T-helper 2 cell treated with Interferon-gamma antibody and Interleukin-4, amounts not matched to agents 5 μg/mL and 100 μg/mL, for 36 hours (primary cell): ENCODE measurements around the gene SIX2.
"Not testable (repeated sequence)": the region's sequence is repeated elsewhere in the genome, so short reads cannot be mapped to it uniquely, and the experiment has no call there.

Source experiments
- DNase-seq: peaks from one replicate; pipeline ENCODE4 v3.0.0; 2021; ENCODE audit warnings: low spot score
- H3K27ac Mint-ChIP-seq: one replicate; pipeline ENCODE4 v1.8.0; 2021; ENCODE audit warnings: mild to moderate bottlenecking, mixed read lengths
- H3K27me3 Mint-ChIP-seq: one replicate; pipeline ENCODE4 v1.8.0; 2021; ENCODE audit warnings: low read depth, mixed read lengths
- H3K36me3 Mint-ChIP-seq: one replicate; pipeline ENCODE4 v1.8.0; 2021; ENCODE audit warnings: low read depth, mixed read lengths
- H3K4me1 Mint-ChIP-seq: one replicate; pipeline ENCODE4 v1.8.0; 2021; ENCODE audit warnings: low read depth, mixed read lengths
- H3K4me3 Mint-ChIP-seq: one replicate; pipeline ENCODE4 v1.8.0; 2022; ENCODE audit warnings: mild to moderate bottlenecking, moderate library complexity, mixed read lengths
- H3K9me3 Mint-ChIP-seq: one replicate; pipeline ENCODE4 v1.8.0; 2021; ENCODE audit warnings: mixed read lengths

The SIX2 gene

GRCh38 chr2:45009303-45009927 lies at the start of gene SIX2:
Gene SIX2 (minus strand): TSS chr2:45009452. CDS start chr2:45009110, 342 bp downstream.
- peaks cover 2% of the 10 kb centered on the region for H3K36me3 Mint-ChIP-seq
- H3K27ac Mint-ChIP-seq = no peak within 1 kb of the TSS
- no peaks in the 10 kb centered on the region for H3K9me3 Mint-ChIP-seq
- H3K27me3 Mint-ChIP-seq = peaks cover 80% of the 10 kb centered on the region
- no peak for DNase-seq
- H3K4me1 Mint-ChIP-seq = peaks cover 13% of the 10 kb centered on the region
- peak within 1 kb of the TSS; percentile 79 for H3K4me3 Mint-ChIP-seq

- DNase-seq = no peak
- H3K9me3 Mint-ChIP-seq = no peaks in the 10 kb centered on the region
- no peaks in the 10 kb centered on the region for H3K27me3 Mint-ChIP-seq
- no peaks in the 10 kb centered on the region for H3K4me1 Mint-ChIP-seq
- H3K36me3 Mint-ChIP-seq = no peaks in the 10 kb centered on the region
- no peak overlapping the region for H3K27ac Mint-ChIP-seq
- H3K4me3 Mint-ChIP-seq = no peak overlapping the region
Observed at GRCh38 chr2:45055162-45055605, 45.9 kb upstream of the SIX2 start.

DNA sequence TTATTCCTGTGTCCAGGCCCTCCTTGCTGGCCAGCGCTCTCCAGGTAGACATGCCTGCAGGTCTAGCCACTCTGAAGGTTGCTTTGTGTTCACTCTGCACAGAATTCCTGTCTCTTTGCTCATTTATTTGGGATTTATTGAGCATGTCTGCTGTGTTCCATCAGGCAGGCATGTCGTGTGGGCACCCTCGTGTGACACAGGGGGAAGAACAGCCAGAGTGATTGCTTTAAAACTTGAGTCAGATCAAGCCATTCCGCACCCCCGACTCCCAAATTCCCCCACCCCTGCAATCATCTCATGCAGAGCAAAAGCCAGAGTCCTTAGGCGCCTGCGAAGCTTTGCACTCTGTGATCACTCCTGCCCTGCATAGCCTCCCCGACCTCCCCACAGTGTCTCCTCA lies 44.7 kb upstream of the SIX2 start:
- H3K4me3 Mint-ChIP-seq = no peak overlapping the region
- no peaks in the 10 kb centered on the region for H3K27me3 Mint-ChIP-seq
- no peak overlapping the region for H3K27ac Mint-ChIP-seq
- DNase-seq = no peak
- no peaks in the 10 kb centered on the region for H3K36me3 Mint-ChIP-seq
- no peaks in the 10 kb centered on the region for H3K9me3 Mint-ChIP-seq
- H3K4me1 Mint-ChIP-seq = no peaks in the 10 kb centered on the region

DNA sequence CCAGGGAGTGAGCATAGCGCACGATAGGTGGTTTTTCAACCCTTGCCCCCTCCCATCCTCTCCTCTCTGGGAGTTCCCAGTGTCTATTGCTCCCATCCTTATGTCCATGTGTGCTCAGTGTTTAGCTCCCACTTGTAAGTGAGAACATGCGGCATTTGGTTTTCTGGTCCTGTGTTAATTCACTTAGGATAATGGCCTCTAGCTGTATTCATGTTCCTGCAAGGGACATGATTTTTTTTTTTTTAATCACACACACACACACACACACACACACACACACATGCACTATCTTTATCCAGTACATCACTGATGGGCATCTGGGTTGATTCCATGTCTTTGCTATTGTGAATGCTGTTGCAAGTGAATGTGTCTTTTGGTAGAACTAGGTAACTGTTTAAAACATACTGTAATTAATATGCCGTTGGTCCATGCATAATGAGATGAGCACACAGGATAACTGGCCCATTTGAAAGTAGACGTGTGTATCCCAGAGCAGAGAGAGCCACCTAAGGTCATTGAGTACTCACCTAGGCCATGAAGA lies 43.2 kb upstream of the SIX2 start:
- Mint-ChIP-seq H3K27me3 (no peaks in the 10 kb centered on the region), H3K27ac (no peak overlapping the region), H3K4me1 (no peaks in the 10 kb centered on the region), H3K36me3 (no peaks in the 10 kb centered on the region), H3K4me3 (no peak overlapping the region), H3K9me3 (no peaks in the 10 kb centered on the region)
- no peak for DNase-seq

- no peaks in the 10 kb centered on the region for H3K36me3 Mint-ChIP-seq
- peaks cover 5% of the 10 kb centered on the region for H3K27me3 Mint-ChIP-seq
- H3K4me1 Mint-ChIP-seq = no peaks in the 10 kb centered on the region
- no peak for DNase-seq
- H3K27ac Mint-ChIP-seq = no peak overlapping the region
- no peak overlapping the region for H3K4me3 Mint-ChIP-seq
- no peaks in the 10 kb centered on the region for H3K9me3 Mint-ChIP-seq
Observed at GRCh38 chr2:45049569-45050336, 40.5 kb upstream of the SIX2 start.

DNA sequence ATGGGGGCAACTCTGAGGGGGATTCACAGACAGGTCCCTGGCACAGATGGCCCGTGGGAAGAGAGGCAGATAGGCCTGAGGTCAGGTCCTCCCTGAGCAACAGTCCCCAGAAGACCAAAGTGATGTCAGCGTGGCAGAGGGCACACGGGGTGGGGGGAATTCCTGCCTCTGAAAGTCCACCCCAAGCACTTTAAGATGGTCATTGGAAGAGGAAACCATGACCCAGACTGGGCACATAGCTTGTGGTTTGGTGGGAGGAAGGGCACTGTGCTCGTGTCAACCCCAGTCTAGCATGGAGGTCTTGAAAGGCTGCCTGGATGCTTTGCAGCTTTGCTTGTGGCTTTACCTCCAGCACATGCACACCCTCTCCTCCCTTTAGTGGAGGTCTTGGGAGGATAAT lies 38.0 kb upstream of the SIX2 start:
- Mint-ChIP-seq H3K27ac (no peak overlapping the region), H3K4me1 (no peaks in the 10 kb centered on the region), H3K36me3 (no peaks in the 10 kb centered on the region), H3K27me3 (peaks cover 18% of the 10 kb centered on the region), H3K4me3 (no peak overlapping the region), H3K9me3 (no peaks in the 10 kb centered on the region)
- DNase-seq = no peak

- Mint-ChIP-seq H3K9me3 (no peaks in the 10 kb centered on the region), H3K36me3 (no peaks in the 10 kb centered on the region), H3K27me3 (peaks cover 20% of the 10 kb centered on the region), H3K4me3 (no peak overlapping the region), H3K4me1 (no peaks in the 10 kb centered on the region), H3K27ac (no peak overlapping the region)
- no peak for DNase-seq
Observed at GRCh38 chr2:45046786-45047185, 37.5 kb upstream of the SIX2 start.

DNA sequence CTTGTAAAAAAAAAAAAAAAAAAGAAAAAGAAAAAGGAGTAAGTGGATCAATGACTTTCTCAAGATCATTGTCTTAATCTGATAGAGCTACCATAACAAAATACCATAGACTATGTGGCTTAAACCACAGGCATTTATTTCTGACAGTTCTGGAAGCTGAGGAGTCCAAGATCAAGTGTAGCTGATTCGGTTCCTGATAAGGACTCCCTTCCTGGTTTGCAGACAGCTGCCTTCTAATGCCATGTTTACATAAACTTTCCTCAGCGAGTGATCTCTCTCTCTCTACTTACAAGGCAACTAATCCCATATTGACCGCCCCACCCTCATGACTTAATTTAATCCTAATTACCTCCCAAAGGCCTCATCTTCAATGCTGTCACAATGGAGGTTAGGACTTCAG lies 36.5 kb upstream of the SIX2 start:
- Mint-ChIP-seq H3K4me3 (no peak overlapping the region), H3K36me3 (no peaks in the 10 kb centered on the region), H3K27ac (no peak overlapping the region), H3K9me3 (no peaks in the 10 kb centered on the region), H3K27me3 (peaks cover 20% of the 10 kb centered on the region), H3K4me1 (no peaks in the 10 kb centered on the region)
- DNase-seq = no peak

DNA sequence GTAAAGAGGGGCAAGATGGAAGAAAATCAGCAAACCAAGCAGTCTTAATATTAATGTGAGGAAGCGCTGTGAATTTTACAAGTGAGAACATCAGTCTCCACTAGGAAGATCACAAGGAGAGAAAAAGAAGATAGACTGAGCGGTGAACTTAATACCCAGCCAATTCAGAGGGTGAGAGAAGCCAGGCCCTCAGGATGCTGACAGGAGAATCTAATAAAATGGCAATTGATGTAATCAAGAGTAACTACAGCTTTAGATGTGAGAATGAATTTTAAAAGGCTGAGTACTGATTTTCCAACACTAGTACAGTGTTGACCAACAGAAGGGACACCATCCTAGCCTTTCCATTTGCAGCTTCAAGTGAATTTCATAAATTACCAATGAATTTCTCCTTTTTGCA lies 35.7 kb upstream of the SIX2 start:
- H3K4me3 Mint-ChIP-seq = no peak overlapping the region

DNA sequence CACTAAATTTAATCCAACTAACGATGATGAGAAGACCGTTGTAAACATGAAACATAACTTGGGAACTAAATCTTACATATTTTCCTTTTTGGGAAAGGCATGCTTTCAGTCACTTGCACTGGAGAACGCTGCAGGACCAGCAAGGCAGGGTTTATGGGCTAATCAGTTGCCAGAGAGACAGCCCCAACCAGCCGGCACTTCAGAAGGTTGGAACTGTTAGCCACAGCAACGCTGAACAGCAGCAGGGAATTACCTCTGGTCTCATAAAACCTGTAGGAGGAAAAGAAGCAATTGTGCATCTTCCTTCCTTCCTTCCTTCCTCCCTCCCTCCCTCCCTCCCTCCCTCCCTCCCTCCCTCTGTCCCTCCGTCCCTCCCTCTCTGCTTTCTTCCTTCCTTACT lies 33.9 kb upstream of the SIX2 start:
- DNase-seq = no peak
- Mint-ChIP-seq H3K36me3 (no peaks in the 10 kb centered on the region), H3K27me3 (peaks cover 20% of the 10 kb centered on the region), H3K4me3 (no peak overlapping the region), H3K27ac (no peak overlapping the region), H3K9me3 (no peaks in the 10 kb centered on the region), H3K4me1 (no peaks in the 10 kb centered on the region)

More for the DNA sequence above, 35.7 kb upstream of the SIX2 start:
- Mint-ChIP-seq H3K27ac (no peak overlapping the region), H3K4me1 (no peaks in the 10 kb centered on the region), H3K27me3 (peaks cover 20% of the 10 kb centered on the region), H3K36me3 (no peaks in the 10 kb centered on the region), H3K9me3 (no peaks in the 10 kb centered on the region)
- DNase-seq = no peak

- Mint-ChIP-seq H3K27ac (no peak overlapping the region), H3K4me3 (no peak overlapping the region), H3K4me1 (no peaks in the 10 kb centered on the region), H3K27me3 (peaks cover 20% of the 10 kb centered on the region), H3K9me3 (no peaks in the 10 kb centered on the region), H3K36me3 (no peaks in the 10 kb centered on the region)
- no peak for DNase-seq
Observed at GRCh38 chr2:45042401-45042800, 33.1 kb upstream of the SIX2 start.

DNA sequence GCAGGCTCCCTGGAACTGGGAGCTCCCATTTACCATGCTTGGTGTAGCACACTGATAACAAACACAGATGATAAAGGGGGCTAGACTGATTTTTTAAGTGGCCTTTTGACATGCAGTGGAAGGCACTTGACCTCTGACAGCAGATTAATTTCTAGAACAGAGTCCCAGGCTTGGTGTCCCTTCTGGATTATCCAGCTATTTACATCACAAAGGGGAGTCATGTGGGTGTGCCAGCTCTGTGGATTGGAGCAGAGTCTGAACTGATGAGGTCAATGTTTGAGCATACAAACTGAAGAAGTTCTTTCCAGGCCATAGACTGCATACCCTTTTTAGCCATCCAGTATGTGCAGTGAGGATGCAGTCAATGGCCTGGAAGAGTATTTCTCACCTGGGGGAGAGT lies 31.5 kb upstream of the SIX2 start:
- no peaks in the 10 kb centered on the region for H3K9me3 Mint-ChIP-seq
- no peaks in the 10 kb centered on the region for H3K36me3 Mint-ChIP-seq
- DNase-seq = no peak
- peaks cover 17% of the 10 kb centered on the region for H3K27me3 Mint-ChIP-seq
- no peak overlapping the region for H3K27ac Mint-ChIP-seq
- no peak overlapping the region for H3K4me3 Mint-ChIP-seq
- no peaks in the 10 kb centered on the region for H3K4me1 Mint-ChIP-seq

DNA sequence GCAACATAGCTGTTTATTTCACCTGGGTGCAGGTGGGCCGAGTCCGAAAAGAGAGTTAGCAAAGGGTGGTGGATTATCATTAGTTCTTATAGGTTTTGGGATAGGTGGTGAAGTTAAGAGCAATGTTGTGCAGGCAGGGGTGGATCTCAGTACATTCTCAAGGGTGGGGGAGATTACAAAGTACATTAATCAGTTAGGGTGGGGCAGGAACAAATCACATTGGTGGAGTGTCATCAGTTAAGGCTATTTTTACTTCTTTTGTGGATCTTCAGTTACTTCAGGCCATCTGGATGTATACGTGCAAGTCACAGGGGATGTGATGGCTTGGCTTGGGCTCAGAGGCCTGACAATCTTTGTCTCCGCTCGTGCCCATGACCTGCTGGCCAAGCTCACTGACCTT lies 30.6 kb upstream of the SIX2 start:
- H3K36me3 Mint-ChIP-seq, H3K27ac Mint-ChIP-seq, H3K4me1 Mint-ChIP-seq, H3K9me3 Mint-ChIP-seq, H3K4me3 Mint-ChIP-seq, DNase-seq: not testable (repeated sequence)
- H3K27me3 Mint-ChIP-seq = peaks cover 15% of the 10 kb centered on the region

- H3K27me3 Mint-ChIP-seq, H3K4me1 Mint-ChIP-seq, H3K4me3 Mint-ChIP-seq, H3K36me3 Mint-ChIP-seq, H3K9me3 Mint-ChIP-seq, H3K27ac Mint-ChIP-seq, DNase-seq: not testable (repeated sequence)
Observed at GRCh38 chr2:45038861-45039260, 29.6 kb upstream of the SIX2 start.
